ENCODE data around the gene ARHGAP42.

GRCh38 chr11:100682247-100682969 is 4.7 kb upstream of the ARHGAP42 start:
- peak; percentile 55 for TF ChIP-seq CTCF (IDR thresholded peaks at IDR 0.05; ENCODE audit: low read depth, low read length, poor library complexity, severe bottlenecking)
- no peak for TF ChIP-seq EZH2phosphoT487 (IDR thresholded peaks at IDR 0.05; ENCODE audit: borderline replicate concordance, low read length)
